ENCODE results near the gene ZNF746. TPM values are rescaled to one million over a fixed set of nuclear protein-coding genes. Genes with fewer than 3 reads are reported as not detected.

ZNF746 gene
- 13.8 to 19.9 TPM (median 19.0 TPM) in 5 replicates for total RNA-seq (2022; extraction: Qiagen RNA extraction)

DNA sequence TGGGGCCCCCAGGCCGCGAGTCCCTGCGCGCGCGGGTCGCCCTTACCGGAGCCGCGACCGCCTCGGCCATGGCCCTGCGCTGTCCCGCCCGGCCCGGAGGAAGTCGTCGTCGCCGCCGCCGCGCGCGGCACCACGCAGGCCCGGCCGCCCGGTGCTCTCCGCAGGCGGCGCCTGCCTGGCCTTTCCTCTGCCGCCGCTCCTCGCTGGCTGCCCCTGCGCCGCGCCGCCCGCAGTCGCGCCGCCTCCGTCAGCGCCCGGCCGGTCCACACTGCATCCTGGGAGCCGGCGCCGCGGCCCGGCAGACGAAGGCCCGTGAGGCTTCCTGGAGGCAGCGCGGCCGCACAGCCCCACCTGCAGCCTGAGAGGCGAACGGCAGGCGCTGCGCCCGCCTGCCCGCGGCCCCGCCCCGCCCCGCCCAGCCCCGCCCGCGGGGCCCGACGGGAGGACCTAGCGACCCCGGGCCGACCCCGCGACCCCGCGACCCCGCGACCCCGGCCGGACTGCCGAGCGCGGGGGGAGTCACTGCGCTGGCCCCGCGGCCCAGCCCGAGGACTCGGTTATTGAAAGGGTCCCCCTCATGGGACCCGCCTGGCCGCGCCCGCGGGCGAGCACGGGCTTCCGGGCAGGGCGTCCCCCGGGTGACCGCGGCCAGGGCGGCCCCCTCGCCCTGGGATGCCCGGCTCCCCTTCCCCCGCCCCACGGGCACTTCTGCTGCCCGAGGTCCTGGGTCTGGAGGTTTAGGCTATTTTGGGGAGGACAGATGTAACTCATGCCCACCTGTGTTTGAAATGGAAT is at the start of gene ZNF746:
Gene ZNF746 (minus strand): TSS at position 343 of the 795 bp plus-strand sequence. CDS start 273 bp downstream, at position 70.

DNA sequence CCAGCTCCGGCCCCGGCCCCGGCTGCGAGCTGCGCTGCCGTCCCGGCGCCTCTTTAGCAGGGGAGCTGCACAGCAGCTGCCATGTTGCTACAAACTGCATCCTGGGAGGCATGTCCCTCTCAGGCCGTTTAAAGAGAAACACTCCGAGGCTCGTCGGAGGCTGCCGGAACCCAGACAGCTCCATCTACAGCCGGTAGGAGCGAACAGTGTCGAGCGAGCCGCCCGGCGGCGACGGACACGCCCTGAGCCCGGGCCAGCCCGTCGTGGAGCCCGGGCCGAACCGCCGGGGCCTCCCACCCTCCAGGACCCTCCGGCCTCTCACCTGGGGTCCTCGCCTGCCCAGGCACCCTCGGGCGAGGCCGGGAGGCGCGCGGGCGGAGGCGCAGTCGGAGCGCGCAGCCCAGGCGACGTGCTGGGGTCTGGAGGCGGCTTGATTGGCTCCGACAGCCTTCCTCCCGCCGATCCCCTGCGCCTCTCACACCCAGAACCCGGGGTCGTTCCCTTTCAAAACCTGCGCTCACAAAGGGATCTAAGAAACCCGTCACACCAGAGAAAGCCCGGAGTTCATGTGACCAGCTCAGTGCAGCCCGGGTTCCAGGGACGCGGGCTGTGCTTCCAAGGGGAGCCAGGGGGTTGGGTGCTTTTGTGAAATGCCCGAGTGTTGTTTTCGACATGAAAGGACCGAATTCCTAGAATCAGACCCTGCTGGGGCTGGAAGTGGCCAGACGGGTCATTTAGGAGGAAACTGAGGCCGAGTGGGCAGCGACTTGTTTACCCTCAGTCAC is 36.9 kb downstream of the ZNF746 start, which contains the start of gene ZNF777:
Gene ZNF777 (minus strand): TSS at position 570 of the 785 bp plus-strand sequence. CDS start 5,040 bp downstream, outside the sequence.

Other genes with a start within 250 kb of the ZNF746 start
- gene ZNF783, start 235.6 kb downstream of the ZNF746 start, total RNA-seq (2022; extraction: Qiagen RNA extraction): 5.0 to 7.2 TPM (median 6.5 TPM) in 5 replicates
- 15.6 to 21.5 TPM (median 20.8 TPM) in 5 replicates for gene ZNF777, start 36.7 kb downstream of the ZNF746 start, total RNA-seq (2022; extraction: Qiagen RNA extraction)

Data from A549 treated with CORT108297 at 1 μM for 4 hours (cell line).